DOHH2 (cell line): ENCODE results near the gene CBX4.
"Not testable (repeated sequence)": the region's sequence is repeated elsewhere in the genome, so short reads cannot be mapped to it uniquely, and the experiment has no call there.

Source experiments
- H3F3A ChIP-seq: fragments of 200-600 bp; sonication (generic), shearing (Covaris generic); 2 replicates; pipeline ENCODE4 v1.6.0; 2016; ENCODE audit warnings: antibody characterized with exemption, mild to moderate bottlenecking; ENCODE audit not compliant: control insufficient read depth, insufficient read depth
- H3K27ac ChIP-seq: fragments of 200-600 bp; sonication (generic); 2 replicates; pipeline ENCODE4 v1.5.1; 2014; ENCODE audit warnings: low read depth, mild to moderate bottlenecking, low read length, moderate library complexity
- H3K27me3 ChIP-seq: fragments of 200-600 bp; sonication (generic); 2 replicates; pipeline ENCODE4 v1.6.1; 2014; ENCODE audit warnings: mild to moderate bottlenecking, low read length, mixed read lengths; ENCODE audit not compliant: control insufficient read depth
- H3K36me3 ChIP-seq: fragments of 200-600 bp; sonication (generic); 2 replicates; pipeline ENCODE4 v1.6.1; 2014; ENCODE audit warnings: mild to moderate bottlenecking, low read length, moderate library complexity, mixed read lengths; ENCODE audit not compliant: control insufficient read depth
- H3K4me1 ChIP-seq: fragments of 200-600 bp; sonication (generic); 2 replicates; pipeline ENCODE4 v1.6.1; 2014; ENCODE audit warnings: mild to moderate bottlenecking, low read length, mixed read lengths; ENCODE audit not compliant: control insufficient read depth
- H3K4me2 ChIP-seq: fragments of 200-600 bp; sonication (generic); 2 replicates; pipeline ENCODE4 v1.6.0; 2014; ENCODE audit warnings: mild to moderate bottlenecking, low read length, moderate library complexity
- H3K4me3 ChIP-seq: fragments of 200-600 bp; sonication (generic); 2 replicates; pipeline ENCODE4 v1.5.1; 2014; ENCODE audit warnings: mild to moderate bottlenecking, low read length, mixed read lengths
- H3K79me2 ChIP-seq: fragments of 200-600 bp; sonication (generic); 2 replicates; pipeline ENCODE4 v1.6.1; 2014; ENCODE audit warnings: mild to moderate bottlenecking, low read length, mixed read lengths; ENCODE audit not compliant: control insufficient read depth
- H3K9me2 ChIP-seq: fragments of 200-600 bp; sonication (generic); replicated peaks from 2 replicates; pipeline ENCODE4 v1.6.1; 2014; ENCODE audit warnings: mild to moderate bottlenecking, low read length, mixed read lengths; ENCODE audit not compliant: control insufficient read depth
- H3K9me3 ChIP-seq: fragments of 200-600 bp; sonication (generic); 2 replicates; pipeline ENCODE4 v1.6.1; 2014; ENCODE audit warnings: antibody characterized with exemption, low read length, mixed read lengths; ENCODE audit not compliant: control insufficient read depth, insufficient read depth
- H4K20me1 ChIP-seq: fragments of 200-600 bp; sonication (generic); 2 replicates; pipeline ENCODE4 v1.6.0; 2014; ENCODE audit warnings: low read depth, mild to moderate bottlenecking, antibody characterized with exemption, low read length, moderate library complexity; ENCODE audit not compliant: control insufficient read depth, insufficient read depth
- CTCF ChIP-seq: fragments of 200-600 bp; sonication (generic); IDR thresholded peaks from one replicate; pipeline ENCODE4 v1.5.1; 2014; ENCODE audit warnings: antibody characterized with exemption, mild to moderate bottlenecking, low read depth, low read length; ENCODE audit not compliant: poor library complexity, severe bottlenecking
- EZH2phosphoT487 ChIP-seq: fragments of 200-600 bp; sonication (generic); IDR thresholded peaks from 2 replicates; pipeline ENCODE4 v1.6.1; 2017; ENCODE audit warnings: borderline replicate concordance, mild to moderate bottlenecking, antibody characterized with exemption, low read length, moderate library complexity, mixed read lengths

CBX4 gene

DNA sequence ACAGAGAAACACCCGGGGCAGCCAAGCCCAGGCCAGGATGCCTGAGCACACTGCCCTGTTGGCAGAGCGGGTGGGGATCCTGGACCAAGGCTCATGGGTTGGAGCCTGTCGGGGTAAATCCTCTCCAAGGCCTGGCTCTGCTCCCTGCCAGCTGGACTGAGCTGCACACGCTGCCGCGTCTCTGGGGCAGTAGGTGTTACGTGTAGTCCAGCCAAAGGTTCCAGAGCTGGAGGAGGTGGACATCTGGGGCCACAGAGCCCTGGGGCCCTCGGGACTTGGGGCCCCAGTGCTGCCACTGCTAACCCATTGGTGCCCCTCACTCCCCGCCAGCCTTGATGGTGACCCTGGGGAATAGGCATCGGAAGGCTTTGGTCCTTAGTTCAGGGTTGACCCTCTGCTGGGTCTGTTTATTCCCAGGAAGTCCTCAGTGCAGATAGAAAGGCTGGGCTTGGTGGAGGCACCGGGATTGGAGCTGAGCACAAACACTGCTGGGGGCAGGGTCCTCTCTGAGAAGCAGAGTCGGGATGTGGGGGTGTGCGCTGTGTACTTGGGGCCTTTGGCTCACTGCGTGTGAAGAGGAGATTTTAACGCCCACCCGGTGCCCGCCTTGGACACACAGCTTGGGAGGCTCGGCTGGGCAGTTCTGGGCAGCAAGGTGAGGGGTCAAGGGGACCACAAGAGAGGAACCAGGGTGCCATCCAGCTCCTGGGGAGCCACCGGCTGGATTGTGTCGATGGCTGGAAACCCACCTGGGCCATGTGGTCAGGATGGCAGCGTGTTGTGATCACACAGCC lies 16.3 kb upstream of the CBX4 start:
- Histone ChIP-seq H3F3A (no peaks in the 10 kb centered on the region), H3K27ac (no peak overlapping the region), H3K4me3 (no peak overlapping the region), H3K4me1 (0 out of 2 replicates have a peak, but pooled peaks cover 3% of the 10 kb centered on the region), H3K27me3 (no peaks in the 10 kb centered on the region), H3K79me2 (no peaks in the 10 kb centered on the region), H4K20me1 (no peaks in the 10 kb centered on the region), H3K4me2 (no peak overlapping the region), H3K9me2 (no peaks in the 10 kb centered on the region), H3K9me3 (no peaks in the 10 kb centered on the region), H3K36me3 (no peaks in the 10 kb centered on the region)
- no peak for TF ChIP-seq CTCF
- no peak for TF ChIP-seq EZH2phosphoT487

- H4K20me1 ChIP-seq = no peaks in the 10 kb centered on the region
- no peaks in the 10 kb centered on the region for H3K36me3 ChIP-seq
- no peaks in the 10 kb centered on the region for H3K9me3 ChIP-seq
- TF ChIP-seq EZH2phosphoT487 (no peak), CTCF (no peak)
- H3K9me2 ChIP-seq = no peaks in the 10 kb centered on the region
- no peak overlapping the region for H3K4me3 ChIP-seq
- no peak overlapping the region for H3K27ac ChIP-seq
- H3K4me2 ChIP-seq = no peak overlapping the region
- no peaks in the 10 kb centered on the region for H3K27me3 ChIP-seq
- H3K4me1 ChIP-seq = 0 out of 2 replicates have a peak, but pooled peaks cover 3% of the 10 kb centered on the region
- H3K79me2 ChIP-seq = no peaks in the 10 kb centered on the region
- no peaks in the 10 kb centered on the region for H3F3A ChIP-seq
These were observed 15.1 kb upstream of the CBX4 start for GRCh38 chr17:79854080-79855060.

- not testable (repeated sequence) for H3K36me3 ChIP-seq, H3K4me2 ChIP-seq, H3K4me1 ChIP-seq, H3K27ac ChIP-seq, H3K79me2 ChIP-seq, H4K20me1 ChIP-seq, H3K4me3 ChIP-seq, H3K27me3 ChIP-seq, H3F3A ChIP-seq, H3K9me2 ChIP-seq, H3K9me3 ChIP-seq
These were observed 13.9 kb upstream of the CBX4 start for GRCh38 chr17:79853168-79853567.
